22Rv1 (cell line): ENCODE measurements around the gene TPSG1.
"Not testable (repeated sequence)": the region's sequence is repeated elsewhere in the genome, so short reads cannot be mapped to it uniquely, and the experiment has no call there.

Experiments
- H3K27ac ChIP-seq: fragments of 450-650 bp; 2 replicates; pipeline ENCODE4 v1.5.1; 2017
- ZFX ChIP-seq: fragments of 450-650 bp; IDR thresholded peaks from 2 replicates; pipeline ENCODE4 v1.6.1; 2017; ENCODE audit warnings: antibody characterized with exemption, borderline replicate concordance
- TF ChIP-seq, protein P1 (sequence below): fragments of 450-650 bp; IDR thresholded peaks from 2 replicates; pipeline ENCODE4 v1.5.1; 2017; ENCODE audit warnings: mild to moderate bottlenecking

The TPSG1 gene

DNA sequence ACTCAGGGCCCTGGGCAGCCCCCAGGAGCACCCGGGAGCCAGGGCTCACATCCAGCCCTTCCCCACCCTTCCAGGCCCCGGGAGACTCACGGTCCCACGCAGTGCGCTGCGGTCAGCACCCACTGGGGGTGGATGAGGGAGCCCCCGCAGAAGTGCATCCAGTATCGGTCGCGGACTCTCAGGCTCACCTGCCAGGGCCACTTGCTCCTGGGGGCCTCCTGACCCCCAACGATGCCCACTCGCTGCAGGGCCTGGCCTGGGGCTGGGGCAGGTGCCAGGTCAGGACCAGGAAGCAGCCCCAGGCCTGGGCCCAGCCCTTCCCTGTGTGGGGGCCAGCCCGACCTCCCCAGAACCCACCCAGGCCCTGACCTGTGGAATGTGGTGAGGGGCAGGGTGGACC, 4.4 kb upstream of the TPSG1 start:
- not testable (repeated sequence) for H3K27ac ChIP-seq

DNA sequence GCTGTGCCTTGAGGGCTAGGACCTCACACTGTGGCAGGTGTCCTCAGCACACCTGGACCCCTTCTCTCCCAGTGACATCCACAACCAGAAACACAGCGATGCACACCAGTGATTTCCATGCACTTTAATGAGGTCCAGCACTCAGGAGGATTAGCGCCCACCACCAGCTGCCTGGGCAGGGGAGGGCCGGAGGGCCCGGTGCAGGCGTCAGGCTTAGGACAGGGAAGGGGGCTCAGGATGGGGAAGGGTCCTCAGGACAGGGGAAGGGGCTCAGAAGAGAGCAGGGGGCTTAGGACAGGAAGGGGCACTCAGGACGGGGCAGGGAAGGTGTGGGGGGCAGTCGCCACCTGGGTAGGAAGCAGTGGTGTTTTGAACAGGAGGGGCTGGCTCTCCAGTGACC, 3.2 kb upstream of the TPSG1 start:
- H3K27ac ChIP-seq, result not testable (repeated sequence)

DNA sequence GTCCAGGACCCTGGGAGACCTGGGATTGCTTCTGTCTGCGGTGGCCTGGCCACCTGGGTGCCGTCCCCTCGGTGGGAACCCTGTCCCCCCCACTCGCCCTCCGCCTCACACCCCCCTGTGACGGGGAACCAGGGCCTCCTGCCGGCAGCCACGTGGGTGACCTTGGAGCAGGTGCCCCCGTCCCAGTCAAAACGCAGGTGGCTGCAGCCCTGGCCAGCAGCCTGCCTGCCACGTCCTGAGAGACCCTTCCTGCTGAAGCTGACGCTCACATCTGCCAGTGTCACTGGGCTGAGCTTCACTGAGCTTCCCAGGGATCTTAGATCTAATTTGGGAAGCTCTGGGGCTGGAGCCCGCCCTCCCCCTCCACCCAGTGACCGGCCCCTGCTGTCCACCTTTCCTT, 1.6 kb upstream of the TPSG1 start:
- not testable (repeated sequence) for H3K27ac ChIP-seq

DNA sequence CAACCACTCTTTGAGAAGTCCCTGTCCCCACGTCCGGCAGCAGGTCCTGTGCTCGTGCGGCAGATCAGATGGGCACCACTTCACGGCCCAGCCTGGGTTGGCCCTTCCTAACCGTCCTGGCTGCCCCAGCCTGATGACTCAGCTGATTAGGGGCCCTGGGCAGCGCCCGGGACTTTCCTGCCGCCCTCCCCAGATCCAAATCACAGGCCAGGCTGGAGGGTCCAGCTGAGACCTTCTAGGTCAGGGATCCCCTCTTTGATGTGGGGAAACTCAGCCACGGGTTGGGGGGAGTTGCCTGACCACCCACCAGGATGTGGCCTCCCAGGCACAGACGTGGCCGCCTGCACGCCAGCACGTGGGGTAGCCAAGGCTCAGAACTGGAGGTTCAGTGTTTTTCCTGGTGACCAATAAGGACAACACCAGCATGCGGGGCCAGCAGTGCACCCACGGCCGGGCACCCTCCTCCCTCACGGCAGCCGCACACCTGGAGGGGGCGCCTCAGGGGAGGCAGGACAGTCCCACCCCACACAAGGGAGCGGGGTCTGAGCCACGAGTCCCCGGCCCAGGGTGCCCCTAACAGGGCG, 752 bp upstream of the TPSG1 start:
- H3K27ac ChIP-seq, result not testable (repeated sequence)

DNA sequence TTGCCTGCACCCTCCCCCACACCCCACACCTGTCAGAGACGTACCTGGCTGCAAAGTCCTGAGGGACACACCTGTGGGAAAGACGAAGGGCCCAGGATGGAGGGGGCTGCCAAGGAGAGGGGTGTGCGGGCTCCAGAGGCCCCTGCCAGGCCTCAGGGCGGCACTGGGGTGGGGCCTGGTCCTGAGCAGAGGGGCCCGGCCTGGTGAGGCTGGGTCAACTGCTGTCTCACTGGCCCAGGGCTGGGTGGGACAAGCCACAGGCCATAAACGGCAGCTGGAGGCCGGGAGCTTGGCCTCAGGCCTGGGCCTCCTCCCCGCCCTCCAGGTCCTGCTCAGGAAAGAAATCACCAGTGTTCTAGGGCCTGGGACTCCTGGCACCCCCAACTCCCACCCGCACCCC, 510 bp downstream of the TPSG1 start:
- TF ChIP-seq ZFX, result no peak
- TF ChIP-seq, protein P1, sequence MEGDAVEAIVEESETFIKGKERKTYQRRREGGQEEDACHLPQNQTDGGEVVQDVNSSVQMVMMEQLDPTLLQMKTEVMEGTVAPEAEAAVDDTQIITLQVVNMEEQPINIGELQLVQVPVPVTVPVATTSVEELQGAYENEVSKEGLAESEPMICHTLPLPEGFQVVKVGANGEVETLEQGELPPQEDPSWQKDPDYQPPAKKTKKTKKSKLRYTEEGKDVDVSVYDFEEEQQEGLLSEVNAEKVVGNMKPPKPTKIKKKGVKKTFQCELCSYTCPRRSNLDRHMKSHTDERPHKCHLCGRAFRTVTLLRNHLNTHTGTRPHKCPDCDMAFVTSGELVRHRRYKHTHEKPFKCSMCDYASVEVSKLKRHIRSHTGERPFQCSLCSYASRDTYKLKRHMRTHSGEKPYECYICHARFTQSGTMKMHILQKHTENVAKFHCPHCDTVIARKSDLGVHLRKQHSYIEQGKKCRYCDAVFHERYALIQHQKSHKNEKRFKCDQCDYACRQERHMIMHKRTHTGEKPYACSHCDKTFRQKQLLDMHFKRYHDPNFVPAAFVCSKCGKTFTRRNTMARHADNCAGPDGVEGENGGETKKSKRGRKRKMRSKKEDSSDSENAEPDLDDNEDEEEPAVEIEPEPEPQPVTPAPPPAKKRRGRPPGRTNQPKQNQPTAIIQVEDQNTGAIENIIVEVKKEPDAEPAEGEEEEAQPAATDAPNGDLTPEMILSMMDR, result no peak
- no peak overlapping the region for H3K27ac ChIP-seq

DNA sequence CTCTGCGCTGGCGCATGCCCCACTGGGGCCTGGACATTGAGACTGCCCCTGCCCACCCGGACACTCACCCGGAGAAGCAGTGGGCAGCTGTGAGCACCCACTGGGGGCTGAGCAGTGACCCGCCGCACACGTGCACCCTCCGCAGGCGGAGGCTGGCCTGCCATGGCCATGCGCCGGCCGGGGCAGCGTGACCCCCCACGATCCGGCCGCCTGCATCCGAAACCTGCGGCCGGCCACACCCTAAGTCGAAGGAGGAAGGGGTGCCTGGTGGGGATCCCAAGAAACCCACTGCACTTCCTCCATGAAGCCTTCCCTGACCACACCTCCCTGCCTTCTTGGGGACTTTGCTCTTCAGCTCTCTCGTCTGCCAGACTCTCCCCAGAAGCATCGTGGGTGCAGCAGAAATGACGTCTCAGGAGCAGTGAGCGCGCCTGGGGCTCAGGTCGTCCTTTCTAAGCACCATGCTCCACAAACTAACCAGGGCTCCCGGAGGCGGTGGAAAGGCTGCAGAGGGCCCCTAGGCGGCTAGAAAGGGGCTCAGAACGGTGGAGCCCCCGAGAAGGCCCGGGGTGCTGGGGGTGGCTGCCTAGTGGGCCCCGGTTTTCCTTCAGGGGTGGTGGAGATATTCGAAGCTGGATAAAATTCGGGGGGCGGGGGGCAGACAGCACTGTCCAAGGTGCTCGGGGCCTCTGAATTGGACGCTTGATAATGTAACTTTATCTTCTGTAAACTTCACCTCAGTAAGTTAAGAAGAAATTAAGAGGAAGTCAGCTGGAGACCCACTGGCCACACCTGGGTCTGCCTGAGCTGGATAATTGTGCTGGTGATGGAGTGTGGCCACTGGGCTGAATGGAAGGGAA, 1.5 kb downstream of the TPSG1 start:
- no peak for TF ChIP-seq ZFX
- TF ChIP-seq, protein P1, result no peak
- H3K27ac ChIP-seq, result no peak overlapping the region

DNA sequence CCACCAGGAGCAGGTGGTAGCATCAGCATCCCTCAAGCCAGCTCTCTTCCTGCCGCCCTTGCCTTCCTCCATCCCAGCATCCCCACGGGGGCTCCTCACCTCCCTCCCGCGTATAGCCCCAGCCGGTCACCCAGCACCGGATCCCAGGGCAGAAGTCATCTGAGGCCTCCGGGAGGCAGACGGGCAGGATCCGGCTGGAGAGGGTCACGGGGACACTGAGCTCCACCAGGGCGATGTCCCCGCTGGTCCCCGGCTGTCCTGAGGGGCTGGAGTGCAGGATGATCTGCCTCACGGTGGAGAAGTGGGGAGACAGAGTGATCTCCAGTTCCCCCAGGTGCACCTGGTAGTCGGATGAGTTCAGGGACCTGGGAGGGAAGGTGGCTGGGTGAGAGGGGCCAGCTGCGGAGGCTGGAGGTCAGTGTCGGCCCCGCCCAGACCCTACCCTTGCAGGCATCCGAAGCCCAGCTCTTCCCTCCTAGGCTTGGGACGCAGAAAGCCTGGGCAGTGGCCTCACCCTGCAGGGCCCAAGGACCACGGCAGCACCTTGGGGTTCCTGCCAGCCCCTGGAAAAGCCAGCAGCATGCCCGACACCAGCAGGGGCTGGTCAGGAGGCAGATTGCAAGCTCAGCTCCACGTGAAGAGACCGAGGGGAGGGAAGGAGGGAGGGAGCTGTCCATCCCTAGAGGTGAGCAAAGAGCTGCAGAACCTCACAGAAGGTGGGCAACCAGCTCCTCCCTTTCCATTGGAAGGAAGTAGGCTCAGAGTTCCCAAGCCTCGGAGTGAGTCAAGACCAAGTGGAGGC, 2.3 kb downstream of the TPSG1 start:
- TF ChIP-seq, protein P1, result no peak
- no peak for TF ChIP-seq ZFX
- no peak overlapping the region for H3K27ac ChIP-seq

DNA sequence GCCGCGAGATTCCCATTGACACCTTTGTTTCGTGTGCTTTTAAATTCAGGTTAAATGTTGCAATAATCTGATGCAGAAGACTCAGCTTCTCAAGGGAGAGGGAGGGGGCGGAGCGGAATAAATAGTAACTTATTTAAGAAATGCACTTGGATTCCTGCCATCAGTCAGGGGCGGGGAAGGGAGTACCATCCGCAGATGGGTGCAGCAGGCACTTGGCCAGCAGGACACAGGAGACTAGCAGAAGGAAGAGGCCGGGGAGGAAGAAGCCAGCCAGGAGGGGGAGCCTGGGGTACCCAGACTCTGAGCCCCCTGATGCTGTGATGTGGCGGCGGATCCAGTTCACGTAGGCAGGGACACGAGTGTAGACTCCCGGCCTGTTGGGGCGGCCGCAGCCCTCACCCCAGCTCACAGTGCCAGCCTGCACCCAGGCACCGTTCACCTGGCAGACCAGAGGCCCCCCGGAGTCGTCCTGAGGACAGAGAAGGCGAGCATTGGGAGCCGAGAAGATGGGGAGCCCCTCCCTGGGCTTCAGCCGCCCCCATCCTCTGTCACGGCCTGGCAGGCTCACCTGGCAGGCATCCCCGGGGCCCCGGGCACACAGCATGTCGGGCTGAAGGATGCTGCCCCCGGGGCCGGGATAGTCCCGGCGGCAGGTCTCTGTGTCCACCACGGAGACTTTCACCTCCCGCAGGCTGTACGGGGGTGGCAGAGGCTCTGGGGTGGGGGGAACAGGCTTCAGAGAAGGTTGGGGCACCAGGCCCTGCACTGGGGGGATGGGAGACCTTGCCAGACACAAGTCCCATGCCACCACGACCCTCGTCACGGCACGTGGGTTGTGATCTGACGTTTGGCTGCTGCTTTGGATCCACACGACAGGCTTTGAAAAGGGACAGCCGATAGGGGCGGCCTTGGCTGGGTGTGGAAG, 3.2 kb downstream of the TPSG1 start:
- TF ChIP-seq, protein P1, result no peak
- H3K27ac ChIP-seq, result no peak overlapping the region
